PC-9 (cell line): Measurements from ENCODE around the gene PLXND1. TPM values are rescaled to one million over a fixed set of nuclear protein-coding genes. Genes with fewer than 3 reads are reported as not detected.

Experiments used
- BruUV-seq: library from RNA; stranded (reverse); fragments of 400-500 nt; replicated peaks from 2 replicates; lab custom pipeline; 2021; lab: Mats Ljungman, UMichigan
- CTCF ChIA-PET: fragments of 300-600 bp; sonication (Branson Sonifier 250); formaldehyde crosslinking; loops from one replicate; lab custom pipeline; 2022; ENCODE audit warnings: antibody characterized with exemption; lab: Charles Lee
- POLR2A ChIA-PET: fragments of 300-600 bp; sonication (Branson Sonifier 250); formaldehyde crosslinking; loops from one replicate; lab custom pipeline; 2022; ENCODE audit warnings: antibody characterized with exemption; ENCODE audit not compliant: unreplicated experiment; lab: Charles Lee
- DNase-seq, 2 experiments: peaks; one replicate each; pipeline versions ENCODE4 v3.0.0 to v3.0.0-alpha.2; 2015 to 2022; ENCODE audit warnings: mixed read lengths in 1 of 2
- H2AFZ ChIP-seq: fragments of 200-600 bp; sonication (generic); 2 replicates; pipeline ENCODE4 v1.8.1; 2017; ENCODE audit warnings: antibody characterized with exemption
- H3F3A ChIP-seq: fragments of 200-600 bp; sonication (generic); 2 replicates; pipeline ENCODE4 v1.8.1; 2017; ENCODE audit warnings: antibody characterized with exemption, mild to moderate bottlenecking, low read depth; ENCODE audit not compliant: insufficient read depth
- H3K27ac ChIP-seq: fragments of 200-600 bp; sonication (generic); 2 replicates; pipeline ENCODE4 v1.6.1; 2016; ENCODE audit warnings: mixed run types
- H3K27me3 ChIP-seq: fragments of 200-600 bp; sonication (generic); 2 replicates; pipeline ENCODE4 v1.6.1; 2016; ENCODE audit warnings: low read depth, mixed run types; ENCODE audit not compliant: insufficient read depth
- H3K36me3 ChIP-seq: fragments of 200-600 bp; sonication (generic); 2 replicates; pipeline ENCODE4 v1.6.1; 2016; ENCODE audit warnings: low read depth, mixed run types
- H3K4me1 ChIP-seq: fragments of 200-600 bp; sonication (generic); replicated peaks from 2 replicates; pipeline ENCODE4 v1.6.1; 2016; ENCODE audit warnings: mixed run types; ENCODE audit not compliant: insufficient read depth
- H3K4me2 ChIP-seq: fragments of 200-600 bp; sonication (generic); 2 replicates; pipeline ENCODE4 v1.6.1; 2017; ENCODE audit warnings: mixed run types
- H3K4me3 ChIP-seq: fragments of 200-600 bp; sonication (generic); 2 replicates; pipeline ENCODE4 v1.6.1; 2016; ENCODE audit warnings: mixed run types
- H3K79me2 ChIP-seq: fragments of 200-600 bp; sonication (generic); 2 replicates; pipeline ENCODE4 v1.6.1; 2017; ENCODE audit warnings: low read depth, mixed run types
- H3K9me2 ChIP-seq: fragments of 200-600 bp; sonication (generic); 2 replicates; pipeline ENCODE4 v1.8.1; 2017; ENCODE audit warnings: mild to moderate bottlenecking; ENCODE audit not compliant: insufficient read depth
- H3K9me3 ChIP-seq: fragments of 200-600 bp; sonication (generic); 2 replicates; pipeline ENCODE4 v1.8.1; 2016; ENCODE audit warnings: low read depth; ENCODE audit not compliant: insufficient read depth
- H4K20me1 ChIP-seq: fragments of 200-600 bp; sonication (generic); 2 replicates; pipeline ENCODE4 v1.8.1; 2017; ENCODE audit not compliant: insufficient read depth
- EZH2 ChIP-seq: fragments of 200-600 bp; sonication (generic); IDR thresholded peaks from 2 replicates; pipeline ENCODE4 v1.8.0; 2017; ENCODE audit warnings: antibody characterized with exemption, low read depth
- intact Hi-C: fragments of 100-400 bp; cut with micrococcal nuclease; formaldehyde crosslinking; loops from one replicate; pipeline ENCODE4 v1.10.0; 2022; ENCODE audit not compliant: unreplicated experiment
- total RNA-seq: library from RNA; stranded (reverse); gene quantifications from 2 replicates; pipeline ENCODE4 v1.2.3, GENCODE V29; 2021
- TF ChIP-seq, protein P1 (sequence below): fragments of 200-600 bp; sonication (generic); conservative IDR thresholded peaks from 2 replicates; pipeline ENCODE4 v1.6.1; 2017; ENCODE audit warnings: mixed run types, antibody characterized with exemption, mild to moderate bottlenecking, moderate library complexity

PLXND1 gene
- total RNA-seq, 1 experiment from 2014 or later, result 44.4 TPM

DNA sequence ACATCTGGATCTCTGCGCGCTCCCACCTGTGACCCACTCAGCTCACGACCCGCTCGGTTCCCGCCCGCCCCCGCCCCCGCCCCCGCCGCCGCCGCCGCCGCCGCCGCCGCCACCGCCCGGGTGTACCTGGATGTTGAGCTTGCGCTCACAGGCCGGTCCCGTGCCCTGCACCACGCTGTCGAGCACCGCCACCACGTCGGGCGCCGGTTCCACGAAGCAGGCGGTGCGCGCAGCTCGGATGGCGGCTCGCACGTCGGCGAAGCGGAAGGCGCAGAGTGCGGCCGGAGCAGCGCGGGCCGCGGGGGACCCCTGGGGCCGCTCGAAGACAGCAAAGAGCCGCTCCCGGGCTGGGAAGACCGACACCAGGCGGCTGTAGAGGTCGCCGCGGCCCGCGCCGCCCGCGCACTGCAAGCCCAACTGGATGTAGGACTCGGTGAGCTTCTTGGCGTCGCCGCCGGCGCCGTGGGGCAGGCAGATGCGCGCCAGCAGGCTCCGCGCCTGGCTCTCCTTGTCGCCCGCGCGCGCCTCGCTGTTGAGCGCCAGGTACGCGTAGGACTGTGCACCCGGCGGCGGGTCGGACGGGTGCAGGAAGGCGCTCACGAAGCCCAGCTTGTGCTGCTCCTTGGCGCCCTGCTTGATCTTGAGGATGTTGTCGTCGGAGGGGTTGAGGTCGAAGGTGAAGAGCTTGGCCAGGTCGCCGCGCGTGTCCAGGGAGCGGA lies 1.1 kb downstream of the PLXND1 start:
- no peak overlapping the region for H3K27ac ChIP-seq
- peaks cover 39% of the 10 kb centered on the region for H3K79me2 ChIP-seq
- peak overlapping the region; percentile 88 for H2AFZ ChIP-seq
- peak in 1 of 2 experiments; percentile 51 for DNase-seq
- H4K20me1 ChIP-seq, result peaks cover 8% of the 10 kb centered on the region
- no TSS peak for BruUV-seq
- intact Hi-C loops, result no loop called here
- no peaks in the 10 kb centered on the region for H3K36me3 ChIP-seq
- peaks cover 19% of the 10 kb centered on the region; the same call in 1 of the 2 replicates for H3F3A ChIP-seq
- H3K4me3 ChIP-seq, result peak overlapping the region; percentile 71
- H3K9me3 ChIP-seq, result no peaks in the 10 kb centered on the region
- H3K4me1 ChIP-seq, result peaks cover 29% of the 10 kb centered on the region
- peaks cover 9% of the 10 kb centered on the region; the same call in 1 of the 2 replicates for H3K27me3 ChIP-seq
- no peaks in the 10 kb centered on the region for H3K9me2 ChIP-seq
- ChIA-PET CTCF (interaction anchor here (0.6 to 1.8 kb wide), 4 partner anchors 21 to 506 kb away, joined by 3 to 8 read pairs (median 3); no protein-coding TSS in a partner anchor), POLR2A (interaction anchor here (0.5 to 0.7 kb wide), 3 partner anchors 12 to 304 kb away, joined by 3 to 5 read pairs (median 3); no protein-coding TSS in a partner anchor)
- H3K4me2 ChIP-seq, result peak overlapping the region; percentile 87
- TF ChIP-seq, protein P1, sequence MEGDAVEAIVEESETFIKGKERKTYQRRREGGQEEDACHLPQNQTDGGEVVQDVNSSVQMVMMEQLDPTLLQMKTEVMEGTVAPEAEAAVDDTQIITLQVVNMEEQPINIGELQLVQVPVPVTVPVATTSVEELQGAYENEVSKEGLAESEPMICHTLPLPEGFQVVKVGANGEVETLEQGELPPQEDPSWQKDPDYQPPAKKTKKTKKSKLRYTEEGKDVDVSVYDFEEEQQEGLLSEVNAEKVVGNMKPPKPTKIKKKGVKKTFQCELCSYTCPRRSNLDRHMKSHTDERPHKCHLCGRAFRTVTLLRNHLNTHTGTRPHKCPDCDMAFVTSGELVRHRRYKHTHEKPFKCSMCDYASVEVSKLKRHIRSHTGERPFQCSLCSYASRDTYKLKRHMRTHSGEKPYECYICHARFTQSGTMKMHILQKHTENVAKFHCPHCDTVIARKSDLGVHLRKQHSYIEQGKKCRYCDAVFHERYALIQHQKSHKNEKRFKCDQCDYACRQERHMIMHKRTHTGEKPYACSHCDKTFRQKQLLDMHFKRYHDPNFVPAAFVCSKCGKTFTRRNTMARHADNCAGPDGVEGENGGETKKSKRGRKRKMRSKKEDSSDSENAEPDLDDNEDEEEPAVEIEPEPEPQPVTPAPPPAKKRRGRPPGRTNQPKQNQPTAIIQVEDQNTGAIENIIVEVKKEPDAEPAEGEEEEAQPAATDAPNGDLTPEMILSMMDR, result no peak
- 0 out of 2 replicates have a peak, but pooled peaks have one; percentile 12 for TF ChIP-seq EZH2

- Histone ChIP-seq H3K27me3 (peaks cover 9% of the 10 kb centered on the region; the same call in 1 of the 2 replicates), H3K9me2 (no peaks in the 10 kb centered on the region), H3K27ac (no peak overlapping the region), H3K4me3 (peak overlapping the region; percentile 71), H3F3A (peaks cover 13% of the 10 kb centered on the region; the same call in 1 of the 2 replicates), H3K9me3 (no peaks in the 10 kb centered on the region), H3K36me3 (no peaks in the 10 kb centered on the region), H2AFZ (no peak overlapping the region), H3K79me2 (peaks cover 39% of the 10 kb centered on the region), H4K20me1 (peaks cover 8% of the 10 kb centered on the region), H3K4me2 (peak overlapping the region; percentile 87), H3K4me1 (peaks cover 29% of the 10 kb centered on the region)
- intact Hi-C loops, result no loop called here
- TF ChIP-seq, protein P1, result no peak
- no peak for TF ChIP-seq EZH2
- no TSS peak for BruUV-seq
- DNase-seq, result no peak
- CTCF ChIA-PET, result interaction anchor here (0.7 to 1.8 kb wide), 2 partner anchors 115 to 507 kb away, joined by 3 to 8 read pairs; no protein-coding TSS in a partner anchor
- POLR2A ChIA-PET, result interaction anchor here (0.5 kb wide), 1 partner anchor 12 kb away, joined by 3 read pairs; no protein-coding TSS in a partner anchor
These were observed 1.7 kb downstream of the PLXND1 start for GRCh38 chr3:129604767-129605166.

DNA sequence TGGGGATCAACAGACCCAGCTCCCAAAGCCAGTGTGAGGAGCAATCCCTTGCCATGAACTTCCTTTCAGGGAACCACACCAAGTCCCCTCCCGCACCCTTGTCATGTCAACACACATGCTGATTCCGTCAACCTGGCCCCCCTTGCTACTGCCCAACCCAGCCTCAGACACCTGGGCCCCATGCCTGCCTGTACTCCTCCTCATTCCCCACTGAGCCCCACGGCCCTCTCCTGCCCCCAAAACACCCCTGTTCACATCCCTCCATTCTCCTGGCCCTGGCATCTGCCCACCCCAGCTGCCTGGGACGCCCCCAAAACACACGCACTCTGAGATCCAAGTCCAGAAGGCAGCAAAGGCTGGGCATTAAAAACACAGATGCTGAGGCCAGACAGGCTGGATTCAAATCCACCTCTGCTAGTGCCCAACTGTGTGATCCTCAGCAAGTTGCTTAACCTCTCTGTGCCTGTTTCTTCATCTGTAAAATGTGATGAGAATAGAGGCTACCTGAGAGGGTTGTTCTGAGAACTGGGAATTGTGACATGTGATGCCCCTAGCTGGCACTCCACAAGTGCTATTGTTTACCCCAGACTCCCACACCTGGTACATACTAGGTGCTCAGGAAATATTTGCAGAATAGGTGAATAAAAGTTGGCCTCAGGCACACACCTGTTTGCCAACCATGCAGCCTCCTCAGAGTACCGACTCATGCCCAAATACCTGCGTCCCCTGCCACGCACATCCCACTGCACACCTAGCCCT lies 2.3 kb downstream of the PLXND1 start:
- no peak overlapping the region for H2AFZ ChIP-seq
- TSS peak; percentile 12 for BruUV-seq
- H3K27ac ChIP-seq, result no peak overlapping the region
- intact Hi-C loops, result no loop called here
- TF ChIP-seq EZH2, result no peak
- TF ChIP-seq, protein P1, result no peak
- H3F3A ChIP-seq, result peaks cover 7% of the 10 kb centered on the region; the same call in 1 of the 2 replicates
- POLR2A ChIA-PET, result no interaction called here
- peaks cover 29% of the 10 kb centered on the region for H3K4me1 ChIP-seq
- no peaks in the 10 kb centered on the region for H3K9me2 ChIP-seq
- H4K20me1 ChIP-seq, result peaks cover 8% of the 10 kb centered on the region
- H3K79me2 ChIP-seq, result peaks cover 39% of the 10 kb centered on the region
- no peaks in the 10 kb centered on the region for H3K36me3 ChIP-seq
- peak overlapping the region; percentile 87 for H3K4me2 ChIP-seq
- peaks cover 9% of the 10 kb centered on the region; the same call in 1 of the 2 replicates for H3K27me3 ChIP-seq
- peak overlapping the region; percentile 71 for H3K4me3 ChIP-seq
- CTCF ChIA-PET, result interaction anchor here (0.6 kb wide), 1 partner anchor 46 kb away, joined by 5 read pairs; no protein-coding TSS in a partner anchor
- DNase-seq, result no peak
- no peaks in the 10 kb centered on the region for H3K9me3 ChIP-seq
